ENCODE measurements around the gene HIVEP1. TPM values are rescaled to one million over a fixed set of nuclear protein-coding genes. Genes with fewer than 3 reads are reported as not detected.

The HIVEP1 gene
- total and polyA plus RNA-seq, 2 of the 8 experiments (the other 6 are each of a cell fraction or from before 2014, with no cell fraction given), result 22.6 to 23.1 TPM

DNA sequence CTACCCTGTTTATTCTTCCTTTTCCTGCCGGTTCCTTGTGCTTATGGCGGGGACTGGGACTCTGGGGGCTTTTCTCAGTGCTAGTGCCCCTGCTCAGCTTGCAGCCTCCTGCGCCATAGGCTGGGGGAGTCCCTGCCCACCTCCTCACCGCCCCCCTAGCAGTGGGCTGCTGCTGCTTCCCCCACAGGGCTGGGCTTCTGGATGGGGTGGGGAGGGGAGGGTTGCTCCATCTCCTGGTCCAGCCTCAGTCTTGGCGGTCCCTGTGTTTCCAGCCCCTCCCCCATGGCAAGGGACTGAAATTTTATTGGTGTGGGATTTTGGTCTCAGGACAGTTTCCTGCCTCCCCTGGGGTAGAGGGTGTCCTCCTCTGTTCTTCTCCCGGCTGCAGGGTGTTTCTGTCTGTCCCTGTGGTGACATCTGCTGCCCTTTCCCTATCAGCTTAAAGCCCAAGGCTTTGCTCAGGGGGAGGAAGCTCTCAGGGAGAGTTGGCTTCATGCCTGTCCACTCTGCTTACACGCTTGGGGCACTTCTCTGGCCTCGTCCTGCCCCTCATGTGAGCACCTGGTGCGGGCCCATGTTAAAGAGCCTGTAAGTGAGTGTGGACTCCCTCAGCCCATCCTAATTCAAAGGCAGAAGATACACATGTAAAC is 100.6 kb downstream of the HIVEP1 start (continued):
- TF ChIP-seq TEAD4 (IDR thresholded peaks at IDR 0.05; ENCODE audit: low read depth, low read length) (no peak), FOSL1 (IDR thresholded peaks at IDR 0.05; ENCODE audit: insufficient read depth, low read depth, low read length) (no peak), SRF (IDR thresholded peaks at IDR 0.05; ENCODE audit: low read depth, low read length) (no peak)
